IMR-90 (cell line): ENCODE data around the gene TMEM209. TPM values are rescaled to one million over a fixed set of nuclear protein-coding genes. Genes with fewer than 3 reads are reported as not detected.

Experiments
- ATAC-seq: fragments of 200-7000 bp; cut with Tn5 transposase; 2 replicates; pipeline ENCODE4 v1.9.1; 2020; ENCODE audit warnings: low read depth, mild to moderate bottlenecking, moderate library complexity
- BruUV-seq: library from RNA; stranded (reverse); fragments of 400-500 nt; replicated peaks from 2 replicates; lab custom pipeline; 2021; lab: Mats Ljungman, UMichigan
- CTCF ChIA-PET: fragments of 300-600 bp; formaldehyde crosslinking; extraction: SDS; loops from one replicate; lab custom pipeline; 2021; ENCODE audit warnings: antibody characterized with exemption; lab: Yijun Ruan, JAX
- POLR2A ChIA-PET: fragments of 300-600 bp; sonication (Branson Sonifier 250); formaldehyde crosslinking; loops from one replicate; lab custom pipeline; 2022; ENCODE audit warnings: antibody characterized with exemption; ENCODE audit not compliant: unreplicated experiment; lab: Charles Lee
- DNase-seq: peaks from one replicate; pipeline ENCODE4 v3.0.0; 2013
- H2AFZ ChIP-seq: replicated peaks from 2 replicates; pipeline ENCODE3; 2013; ENCODE audit warnings: low read length, mild to moderate bottlenecking; ENCODE audit not compliant: poor library complexity
- H2AK5ac ChIP-seq: 2 replicates; pipeline ENCODE4 v1.6.1; 2013; ENCODE audit warnings: low read depth, low read length, inconsistent platforms
- H2AK9ac ChIP-seq: replicated peaks from 2 replicates; pipeline ENCODE3; 2013; ENCODE audit warnings: mild to moderate bottlenecking, low read depth, low read length, moderate library complexity; ENCODE audit not compliant: poor library complexity
- H2BK120ac ChIP-seq: 2 replicates; pipeline ENCODE4 v1.6.1; 2013; ENCODE audit warnings: low read depth, low read length, inconsistent platforms
- H2BK15ac ChIP-seq: 3 replicates; pipeline ENCODE4 v1.6.1; 2013; ENCODE audit warnings: low read depth, low read length, inconsistent platforms
- H2BK20ac ChIP-seq: 2 replicates; pipeline ENCODE4 v1.6.1; 2013; ENCODE audit warnings: low read depth, mild to moderate bottlenecking, inconsistent platforms, low read length, moderate library complexity
- H2BK5ac ChIP-seq: 2 replicates; pipeline ENCODE4 v1.6.1; 2013; ENCODE audit warnings: mild to moderate bottlenecking, low read depth, low read length, inconsistent platforms; ENCODE audit not compliant: poor library complexity, severe bottlenecking
- H3K14ac ChIP-seq: replicated peaks from 2 replicates; pipeline ENCODE4 v1.6.1; 2013; ENCODE audit warnings: low read depth, low read length, inconsistent platforms
- H3K18ac ChIP-seq: 2 replicates; pipeline ENCODE4 v1.6.1; 2013; ENCODE audit warnings: low read depth, low read length, control low read depth
- H3K23ac ChIP-seq: 2 replicates; pipeline ENCODE4 v1.6.1; 2013; ENCODE audit warnings: low read depth, low read length, inconsistent platforms
- H3K27ac ChIP-seq: 2 replicates; pipeline ENCODE4 v1.5.1; 2013; ENCODE audit warnings: mild to moderate bottlenecking, control low read depth, low read length; ENCODE audit not compliant: insufficient read depth
- H3K27me3 ChIP-seq: 2 replicates; pipeline ENCODE4 v1.6.1; 2013; ENCODE audit warnings: low read length; ENCODE audit not compliant: control insufficient read depth, insufficient read depth
- H3K36me3 ChIP-seq: 2 replicates; pipeline ENCODE4 v1.6.1; 2013; ENCODE audit warnings: low read length, mixed read lengths; ENCODE audit not compliant: control insufficient read depth, insufficient read depth
- H3K4ac ChIP-seq: 2 replicates; pipeline ENCODE4 v1.6.1; 2013; ENCODE audit warnings: low read depth, low read length, inconsistent platforms
- H3K4me1 ChIP-seq: 2 replicates; pipeline ENCODE4 v1.6.1; 2013; ENCODE audit warnings: low read length, mixed read lengths; ENCODE audit not compliant: control insufficient read depth, insufficient read depth
- H3K4me2 ChIP-seq: 2 replicates; pipeline ENCODE4 v1.6.1; 2013; ENCODE audit warnings: low read depth, mild to moderate bottlenecking, control low read depth, low read length, moderate library complexity
- H3K4me3 ChIP-seq: 2 replicates; pipeline ENCODE4 v1.5.1; 2013; ENCODE audit warnings: low read depth, mild to moderate bottlenecking, control low read depth, low read length, moderate library complexity; ENCODE audit not compliant: insufficient read depth
- H3K56ac ChIP-seq: 2 replicates; pipeline ENCODE4 v1.6.1; 2013; ENCODE audit warnings: low read length, inconsistent platforms; ENCODE audit not compliant: insufficient read depth; ENCODE audit errors: extremely low read depth
- H3K79me1 ChIP-seq, 2 experiments: 2 replicates each; pipeline ENCODE4 v1.6.1; 2013; ENCODE audit warnings: low read length in 2 of 2, inconsistent platforms in 1 of 2, low read depth in 1 of 2
- H3K9ac ChIP-seq: 2 replicates; pipeline ENCODE4 v1.6.1; 2013; ENCODE audit warnings: low read depth, low read length, control low read depth
- H3K9me1 ChIP-seq: 2 replicates; pipeline ENCODE4 v1.6.1; 2013; ENCODE audit warnings: low read length, inconsistent platforms; ENCODE audit not compliant: insufficient read depth
- H3K9me3 ChIP-seq: 2 replicates; pipeline ENCODE4 v1.6.1; 2013; ENCODE audit warnings: low read length; ENCODE audit not compliant: control insufficient read depth, insufficient read depth
- H4K20me1 ChIP-seq: 2 replicates; pipeline ENCODE4 v1.6.1; 2013; ENCODE audit warnings: low read length, inconsistent platforms; ENCODE audit not compliant: insufficient read depth
- H4K5ac ChIP-seq: 2 replicates; pipeline ENCODE4 v1.6.1; 2013; ENCODE audit warnings: mild to moderate bottlenecking, low read depth, low read length, control low read depth
- H4K8ac ChIP-seq, 2 experiments: 2 replicates each; pipeline ENCODE4 v1.6.1; 2013; ENCODE audit warnings: low read depth in 2 of 2, low read length in 2 of 2, control low read depth in 1 of 2, inconsistent platforms in 1 of 2
- H4K91ac ChIP-seq: 2 replicates; pipeline ENCODE4 v1.6.1; 2013; ENCODE audit warnings: low read depth, low read length, inconsistent platforms; ENCODE audit not compliant: insufficient read depth
- BHLHE40 ChIP-seq: fragments of 150-350 bp; IDR thresholded peaks from 2 replicates; pipeline ENCODE4 v1.6.1; 2016; ENCODE audit warnings: mild to moderate bottlenecking, low read depth, low read length
- CEBPB ChIP-seq: IDR thresholded peaks from 2 replicates; pipeline ENCODE4 v1.6.1; 2012; ENCODE audit warnings: low read depth, low read length, improper control_type of control experiment
- MAFK ChIP-seq: IDR thresholded peaks from 2 replicates; pipeline ENCODE4 v1.6.1; 2012; ENCODE audit warnings: low read depth, low read length, improper control_type of control experiment
- POLR2A ChIP-seq: IDR thresholded peaks from 2 replicates; pipeline ENCODE4 v1.6.1; 2012; ENCODE audit warnings: mild to moderate bottlenecking, low read depth, low read length
- WGBS, 2 experiments: methylation state at CpG; one replicate each; pipeline versions ENCODE4 v1.1.5 to v1.1.7; 2013; ENCODE audit warnings: missing lambda C conversion rate in 2 of 2; ENCODE audit not compliant: insufficient read length in 1 of 2; ENCODE audit errors: extremely low coverage in 2 of 2; 5-methylcytosine and 5-hydroxymethylcytosine counted together
- dilution Hi-C: fragments of 300-500 bp; cut with HindIII; formaldehyde crosslinking; loops from one replicate; pipeline ENCODE4 v1.14.3; 2018; ENCODE audit warnings: low sequenced_read_pairs; ENCODE audit not compliant: unreplicated experiment
- in situ Hi-C: fragments of 300-500 bp; cut with MboI; formaldehyde crosslinking; loops from 3 replicates; pipeline ENCODE4 v1.14.3; 2019; ENCODE audit warnings: low sequenced_read_pairs, inconsistent platforms, mixed read lengths
- intact Hi-C: fragments of 100-400 bp; cut with micrococcal nuclease; formaldehyde crosslinking; loops from 2 replicates; pipeline ENCODE4 v1.10.0; 2022
- polyA plus RNA-seq, 3 experiments: library from polyadenylated mRNA; depleted of rRNA; stranded (reverse); fragments of >200 nt; gene quantifications; 2 replicates each; pipeline ENCODE4 v1.2.3, GENCODE V29; 2012; ENCODE audit warnings: low replicate concordance in 1 of 3
- total RNA-seq: library from RNA; depleted of rRNA; stranded (reverse); fragments of >200 nt; gene quantifications from 2 replicates; pipeline ENCODE4 v1.2.3, GENCODE V29; 2012
- TF ChIP-seq, protein P1 (sequence below): fragments of 150-350 bp; IDR thresholded peaks from 2 replicates; pipeline ENCODE4 v1.6.1; 2017; ENCODE audit warnings: mild to moderate bottlenecking, antibody characterized with exemption, low read length, low read depth

Gene TMEM209
- total and polyA plus RNA-seq, 2 of the 4 experiments (the other 2 are of a cell fraction) = 8.0 to 11.3 TPM

DNA sequence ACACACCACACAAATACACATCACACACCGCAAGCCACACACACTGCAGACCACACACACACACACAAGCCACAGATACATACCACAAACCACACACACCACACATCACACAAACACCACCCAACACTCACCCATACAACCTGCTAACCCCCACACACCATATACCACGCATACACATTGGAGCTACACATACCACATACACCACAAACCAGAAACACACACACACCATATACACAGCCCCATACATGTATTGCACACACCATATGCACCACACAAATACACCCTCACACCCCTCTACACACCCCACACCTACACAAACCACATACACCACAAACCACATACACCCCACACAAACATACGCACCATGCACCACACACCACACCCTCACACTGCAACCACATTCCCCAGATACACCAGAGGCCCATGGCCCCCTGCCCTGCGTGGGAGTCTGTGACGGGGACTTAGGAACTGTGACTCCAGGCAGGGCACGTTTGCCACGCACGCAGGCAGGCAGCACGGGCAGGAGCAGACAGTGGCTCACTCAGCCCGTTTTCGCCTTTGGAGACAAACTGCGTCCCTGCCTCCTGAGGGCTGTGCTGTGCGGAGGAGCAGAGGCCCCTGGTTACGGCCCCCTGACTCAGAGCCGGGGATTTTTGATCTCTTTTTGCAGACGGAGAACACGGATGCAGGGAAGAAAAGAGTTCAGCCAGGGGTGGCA, 52.6 kb downstream of the TMEM209 start:
- Histone ChIP-seq H4K5ac (no peak overlapping the region), H3K4ac (no peak overlapping the region), H3K27me3 (no peaks in the 10 kb centered on the region), H4K8ac (no peak overlapping the region), H3K18ac (no peak overlapping the region), H4K91ac (no peak overlapping the region), H2BK5ac (peak overlapping the region; percentile 87), H3K9me1 (peaks cover 11% of the 10 kb centered on the region), H3K23ac (peak overlapping the region; percentile 7; the same call in 1 of the 2 replicates), H3K9me3 (peaks cover 3% of the 10 kb centered on the region; the same call in 1 of the 2 replicates), H3K4me2 (no peak overlapping the region), H3K79me1 (no peaks in the 10 kb centered on the region), H4K20me1 (no peaks in the 10 kb centered on the region), H2BK15ac (no peak overlapping the region), H3K14ac (no peak overlapping the region), H2AK9ac (no peak overlapping the region), H3K9ac (no peak overlapping the region), H2BK20ac (no peak overlapping the region), H2AFZ (peak overlapping the region; percentile 36), H3K27ac (no peak overlapping the region), H2BK120ac (no peak overlapping the region), H3K4me3 (no peak overlapping the region), H3K56ac (no peak overlapping the region), H3K36me3 (no peaks in the 10 kb centered on the region), H2AK5ac (peak overlapping the region; percentile 90; the same call in 1 of the 2 replicates), H3K4me1 (no peaks in the 10 kb centered on the region)
- dilution Hi-C loops = no loop called here
- WGBS, 2 experiments = 74 to 100% methylated on average over 1 to 17 of the region's 17 CpGs
- intact Hi-C loops = no loop called here
- no peak for ATAC-seq
- DNase-seq = peak; percentile 17
- TF ChIP-seq CEBPB (no peak), MAFK (no peak), POLR2A (no peak), BHLHE40 (peak; percentile 56; the same call in 1 of the 2 replicates)
- TF ChIP-seq, protein P1, sequence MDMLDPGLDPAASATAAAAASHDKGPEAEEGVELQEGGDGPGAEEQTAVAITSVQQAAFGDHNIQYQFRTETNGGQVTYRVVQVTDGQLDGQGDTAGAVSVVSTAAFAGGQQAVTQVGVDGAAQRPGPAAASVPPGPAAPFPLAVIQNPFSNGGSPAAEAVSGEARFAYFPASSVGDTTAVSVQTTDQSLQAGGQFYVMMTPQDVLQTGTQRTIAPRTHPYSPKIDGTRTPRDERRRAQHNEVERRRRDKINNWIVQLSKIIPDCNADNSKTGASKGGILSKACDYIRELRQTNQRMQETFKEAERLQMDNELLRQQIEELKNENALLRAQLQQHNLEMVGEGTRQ = no peak
- in situ Hi-C loops = no loop called here
- no TSS peak for BruUV-seq
- POLR2A ChIA-PET = no interaction called here
- CTCF ChIA-PET = no interaction called here
